Colonic mucosa (tissue), 4 donors: ENCODE data around the gene ETFA. TPM values are rescaled to one million over a fixed set of nuclear protein-coding genes. Genes with fewer than 3 reads are reported as not detected.

Experiments used
- DNase-seq: peaks from one replicate; pipeline ENCODE4 v3.0.0-alpha.2; 2020
- H3K27ac ChIP-seq: fragments of 200-600 bp; one replicate; pipeline ENCODE4 v1.8.0; 2021
- H3K27me3 ChIP-seq: fragments of 200-600 bp; one replicate; pipeline ENCODE4 v1.8.0; 2021
- H3K36me3 ChIP-seq: fragments of 200-600 bp; one replicate; pipeline ENCODE4 v1.8.0; 2021
- H3K4me1 ChIP-seq: fragments of 200-600 bp; one replicate; pipeline ENCODE4 v1.8.0; 2021; ENCODE audit warnings: mild to moderate bottlenecking
- H3K4me3 ChIP-seq: fragments of 200-600 bp; one replicate; pipeline ENCODE4 v1.8.0; 2021
- H3K9ac ChIP-seq, 2 donors: one replicate each; pipeline ENCODE4 v1.7.0; 2013; ENCODE audit warnings: control low read depth in 2 of 2, low read depth in 2 of 2, low read length in 2 of 2
- H3K9me3 ChIP-seq: fragments of 200-600 bp; one replicate; pipeline ENCODE4 v1.8.0; 2021
- intact Hi-C: fragments of 100-400 bp; cut with DNase I; formaldehyde crosslinking; loops from one replicate; pipeline ENCODE4 v1.14.1; 2022
- total RNA-seq, 2 donors: library from RNA; stranded (reverse); fragmentation: NEBNext Ultra II Directional in 1 of 2; extraction: Animal tissue kit (Norgen Biotek cat#: 25700) in 1 of 2; gene quantifications; one replicate each; pipeline ENCODE4 v1.2.1, GENCODE V29; 2021
- TF ChIP-seq, protein P1 (sequence below): fragments of 200-600 bp; IDR thresholded peaks from one replicate; pipeline ENCODE4 v1.8.0; 2022; ENCODE audit warnings: antibody characterized with exemption, mild to moderate bottlenecking
- donor health status: healthy.
- donor health status: DM: no; HTN: no; CAD: no.
- donor health status: DM: no; HTN: no; CAD: no.

ETFA gene
- total RNA-seq, 2 donors from 2014 or later = 300 to 366 TPM

GRCh38 chr15:76353903-76354302 lies 42.6 kb upstream of the ETFA start:
- Histone ChIP-seq H3K9me3 (no peaks in the 10 kb centered on the region), H3K9ac (no peak overlapping the region), H3K27ac (no peak overlapping the region), H3K36me3 (no peaks in the 10 kb centered on the region), H3K4me1 (no peaks in the 10 kb centered on the region), H3K4me3 (no peak overlapping the region), H3K27me3 (no peaks in the 10 kb centered on the region)
- intact Hi-C loops = no loop called here
- TF ChIP-seq, protein P1, sequence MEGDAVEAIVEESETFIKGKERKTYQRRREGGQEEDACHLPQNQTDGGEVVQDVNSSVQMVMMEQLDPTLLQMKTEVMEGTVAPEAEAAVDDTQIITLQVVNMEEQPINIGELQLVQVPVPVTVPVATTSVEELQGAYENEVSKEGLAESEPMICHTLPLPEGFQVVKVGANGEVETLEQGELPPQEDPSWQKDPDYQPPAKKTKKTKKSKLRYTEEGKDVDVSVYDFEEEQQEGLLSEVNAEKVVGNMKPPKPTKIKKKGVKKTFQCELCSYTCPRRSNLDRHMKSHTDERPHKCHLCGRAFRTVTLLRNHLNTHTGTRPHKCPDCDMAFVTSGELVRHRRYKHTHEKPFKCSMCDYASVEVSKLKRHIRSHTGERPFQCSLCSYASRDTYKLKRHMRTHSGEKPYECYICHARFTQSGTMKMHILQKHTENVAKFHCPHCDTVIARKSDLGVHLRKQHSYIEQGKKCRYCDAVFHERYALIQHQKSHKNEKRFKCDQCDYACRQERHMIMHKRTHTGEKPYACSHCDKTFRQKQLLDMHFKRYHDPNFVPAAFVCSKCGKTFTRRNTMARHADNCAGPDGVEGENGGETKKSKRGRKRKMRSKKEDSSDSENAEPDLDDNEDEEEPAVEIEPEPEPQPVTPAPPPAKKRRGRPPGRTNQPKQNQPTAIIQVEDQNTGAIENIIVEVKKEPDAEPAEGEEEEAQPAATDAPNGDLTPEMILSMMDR = no peak
- no peak for DNase-seq

DNA sequence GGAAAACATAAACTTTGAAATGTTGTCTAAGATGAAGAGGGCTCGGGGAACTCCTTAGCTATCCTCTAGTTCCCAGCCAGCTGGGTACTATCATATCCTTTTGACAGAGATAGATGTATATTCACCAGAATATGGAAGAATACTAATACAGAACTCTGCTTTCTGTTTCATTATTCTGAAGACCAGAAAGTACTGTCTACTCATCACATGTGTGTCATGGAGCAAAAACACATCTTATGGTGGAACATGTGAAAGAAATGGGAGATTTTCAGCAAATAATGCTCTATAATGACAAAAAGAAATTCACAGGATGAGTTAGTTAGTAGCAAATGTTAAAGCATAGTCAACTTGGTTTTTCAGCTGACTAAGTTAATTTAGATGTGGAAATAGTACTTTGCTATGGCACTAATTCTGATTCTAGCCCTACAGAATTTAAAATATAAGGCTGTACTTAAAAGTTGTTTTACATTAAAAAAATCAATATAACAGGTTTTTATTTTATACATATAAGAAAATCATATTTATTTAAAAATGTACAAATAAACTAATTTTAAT lies 41.8 kb upstream of the ETFA start:
- Histone ChIP-seq H3K27me3 (no peaks in the 10 kb centered on the region), H3K36me3 (no peaks in the 10 kb centered on the region), H3K4me3 (no peak overlapping the region), H3K9me3 (no peaks in the 10 kb centered on the region), H3K9ac (no peak overlapping the region), H3K27ac (no peak overlapping the region), H3K4me1 (no peaks in the 10 kb centered on the region)
- intact Hi-C loops = no loop called here
- TF ChIP-seq, protein P1 = no peak
- DNase-seq = no peak

DNA sequence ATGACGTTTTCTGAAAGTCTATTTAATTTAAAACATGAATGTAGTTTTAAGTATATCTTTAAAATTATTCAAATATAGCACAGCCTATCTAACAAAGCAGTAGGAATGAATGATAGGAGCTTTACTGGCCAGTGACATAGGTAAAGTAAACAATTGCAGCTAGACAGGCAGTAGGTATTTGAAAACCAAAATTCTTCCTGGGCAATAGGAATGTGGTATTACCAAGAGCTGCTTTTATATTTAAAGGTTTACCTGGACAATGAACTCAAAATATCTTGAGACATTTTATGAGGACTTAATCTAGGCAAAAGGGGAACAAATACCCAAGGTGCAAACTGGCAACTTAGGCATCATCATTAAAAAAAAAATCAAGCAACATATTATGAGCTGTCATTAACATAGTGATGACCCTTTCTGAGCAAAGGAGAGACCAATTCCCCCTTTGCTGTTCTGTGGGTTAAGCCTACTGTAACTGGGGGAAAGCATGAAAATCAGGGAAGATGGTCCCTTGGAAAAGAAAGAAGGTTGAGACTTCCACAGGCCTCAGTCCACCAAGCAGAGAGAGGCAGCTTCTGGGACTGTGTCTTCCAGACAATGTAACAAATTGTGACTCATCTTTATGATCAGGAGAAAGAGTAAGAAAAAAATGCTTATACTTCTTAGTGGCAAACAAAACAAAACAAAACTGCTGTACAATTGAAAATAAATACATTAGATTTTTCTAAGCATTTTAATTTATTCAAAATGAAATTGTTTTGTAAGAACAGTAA lies 38.2 kb upstream of the ETFA start:
- H3K36me3 ChIP-seq = no peaks in the 10 kb centered on the region
- no peaks in the 10 kb centered on the region for H3K9me3 ChIP-seq
- DNase-seq = no peak
- no peak overlapping the region for H3K4me3 ChIP-seq
- no peak overlapping the region for H3K27ac ChIP-seq
- no peak overlapping the region for H3K9ac ChIP-seq
- intact Hi-C loops = no loop called here
- H3K27me3 ChIP-seq = peaks cover 29% of the 10 kb centered on the region
- TF ChIP-seq, protein P1 = no peak
- H3K4me1 ChIP-seq = peaks cover 6% of the 10 kb centered on the region

GRCh38 chr15:76347482-76348055 lies 36.3 kb upstream of the ETFA start:
- intact Hi-C loops = no loop called here
- Histone ChIP-seq H3K9me3 (no peaks in the 10 kb centered on the region), H3K27ac (no peak overlapping the region), H3K9ac (peak overlapping the region; percentile 78 to 88), H3K4me3 (peak overlapping the region; percentile 60), H3K27me3 (peaks cover 49% of the 10 kb centered on the region), H3K36me3 (no peaks in the 10 kb centered on the region), H3K4me1 (peaks cover 13% of the 10 kb centered on the region)
- no peak for DNase-seq
- TF ChIP-seq, protein P1 = no peak

DNA sequence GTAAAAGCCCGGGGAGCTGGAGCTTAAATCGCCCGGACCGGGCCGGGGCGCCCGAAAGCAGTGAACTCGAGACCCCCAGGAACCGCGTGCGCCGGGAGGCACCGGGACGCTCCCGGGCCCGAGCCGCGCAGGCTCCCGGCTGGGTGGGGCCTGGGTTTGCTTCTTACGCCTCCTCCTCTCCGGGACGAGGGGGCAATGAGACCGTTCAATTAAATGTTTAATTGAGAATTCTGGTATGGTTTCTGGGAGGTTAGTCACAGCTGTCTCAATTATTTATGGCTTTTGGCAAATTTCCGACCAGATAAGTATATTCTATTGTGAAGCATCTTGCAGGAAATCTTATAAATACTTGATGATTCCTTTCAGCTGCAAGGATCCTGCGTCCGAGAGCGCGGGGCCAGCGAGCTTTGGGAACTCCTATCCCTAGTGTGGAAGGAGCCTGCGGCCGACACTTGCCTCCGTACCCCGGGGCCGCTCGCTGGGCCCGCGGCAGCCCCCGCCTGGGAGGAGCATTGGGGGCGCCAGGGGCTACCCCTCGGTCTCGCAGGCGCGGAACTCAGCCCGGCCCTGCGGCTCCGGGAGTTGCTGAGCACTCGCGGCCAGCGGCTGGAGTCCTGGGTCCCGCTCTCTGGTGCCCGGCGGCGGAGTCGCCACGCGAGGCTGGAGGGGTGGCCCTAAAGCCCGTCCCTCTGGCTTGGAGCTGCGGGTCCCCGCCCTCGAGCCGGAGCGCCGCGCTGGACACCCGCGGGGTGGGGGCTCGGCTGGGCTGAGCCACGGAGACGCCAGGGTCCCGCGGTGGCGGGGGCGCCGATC lies 35.6 kb upstream of the ETFA start:
- peak overlapping the region; percentile 42 for H3K27ac ChIP-seq
- no peaks in the 10 kb centered on the region for H3K36me3 ChIP-seq
- H3K4me1 ChIP-seq = peaks cover 14% of the 10 kb centered on the region
- DNase-seq = peak; percentile 46
- peak overlapping the region; percentile 78 to 88 for H3K9ac ChIP-seq
- H3K9me3 ChIP-seq = no peaks in the 10 kb centered on the region
- H3K4me3 ChIP-seq = peak overlapping the region; percentile 60
- TF ChIP-seq, protein P1 = no peak
- peaks cover 56% of the 10 kb centered on the region for H3K27me3 ChIP-seq
- intact Hi-C loops = no loop called here
